ENCODE data around the gene TDRD3.
"Not testable (repeated sequence)": the region's sequence is repeated elsewhere in the genome, so short reads cannot be mapped to it uniquely, and the experiment has no call there.

TDRD3 gene

GRCh38 chr13:60398907-60399589, 2.0 kb downstream of the TDRD3 start:
- DNase-seq = no peak

- DNase-seq = no peak
Observed at GRCh38 chr13:60402022-60402421, 5.0 kb downstream of the TDRD3 start.

DNA sequence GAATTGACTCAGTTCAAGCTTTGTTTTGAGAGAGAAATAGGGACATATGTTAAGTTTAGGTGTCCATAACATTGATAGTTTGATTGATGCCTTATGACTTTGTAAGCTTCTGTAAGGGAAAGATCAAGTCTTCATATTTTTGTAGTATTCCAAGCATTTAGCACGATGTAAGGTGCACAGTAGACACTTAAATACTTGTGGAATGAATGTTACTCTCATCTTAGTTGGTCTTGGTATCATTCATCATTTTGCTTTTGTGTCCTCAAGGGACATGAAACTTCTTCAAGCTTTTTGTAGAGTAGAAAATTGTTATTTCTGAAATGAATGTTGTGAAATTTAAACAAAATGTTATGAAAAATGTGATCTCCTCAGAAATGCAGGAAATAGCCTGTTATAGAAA, 10.1 kb downstream of the TDRD3 start:
- DNase-seq = no peak

DNA sequence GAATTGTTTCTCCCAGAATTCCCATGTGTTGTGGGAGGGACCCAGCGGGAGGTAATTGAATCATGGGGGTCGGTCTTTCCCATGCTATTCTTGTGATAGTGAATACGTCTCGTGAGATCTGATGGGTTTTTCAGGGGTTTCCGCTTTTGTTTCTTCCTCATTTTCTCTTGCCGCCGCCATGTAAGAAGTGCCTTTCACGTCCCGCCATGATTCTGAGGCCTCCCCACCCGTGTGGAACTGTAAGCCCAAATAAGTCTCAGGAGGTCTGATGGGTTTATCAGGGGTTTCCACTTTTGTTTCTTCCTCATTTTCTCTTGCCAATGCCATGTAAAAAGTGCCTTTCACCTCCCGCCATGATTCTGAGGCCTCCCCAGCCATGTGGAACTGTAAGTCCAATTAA, 10.8 kb downstream of the TDRD3 start:
- DNase-seq = not testable (repeated sequence)

- DNase-seq = peak in 1 of 3 donors; percentile 9
Observed at GRCh38 chr13:60409574-60410292, 12.7 kb downstream of the TDRD3 start.

DNA sequence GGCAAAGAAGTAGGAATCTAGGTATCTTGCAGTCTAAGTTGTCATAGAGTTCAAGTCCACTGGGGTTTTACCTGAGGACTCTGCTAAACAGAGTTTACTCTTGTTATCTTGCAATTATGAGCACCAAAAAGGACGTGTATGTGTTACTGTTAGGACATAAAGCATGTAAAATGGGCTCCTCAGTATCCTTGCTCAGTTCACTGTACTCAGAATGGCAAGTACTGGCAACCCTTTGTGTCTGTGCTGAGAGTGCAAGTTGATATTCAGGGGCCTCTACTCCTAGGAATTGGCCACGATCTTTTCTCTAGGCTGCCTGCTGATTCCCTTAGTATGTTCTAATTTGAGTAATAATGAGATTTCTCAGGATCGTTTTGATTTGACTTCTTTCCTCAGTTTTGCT, 13.3 kb downstream of the TDRD3 start:
- DNase-seq = no peak

GRCh38 chr13:60411464-60411863, 14.4 kb downstream of the TDRD3 start:
- DNase-seq = no peak

DNA sequence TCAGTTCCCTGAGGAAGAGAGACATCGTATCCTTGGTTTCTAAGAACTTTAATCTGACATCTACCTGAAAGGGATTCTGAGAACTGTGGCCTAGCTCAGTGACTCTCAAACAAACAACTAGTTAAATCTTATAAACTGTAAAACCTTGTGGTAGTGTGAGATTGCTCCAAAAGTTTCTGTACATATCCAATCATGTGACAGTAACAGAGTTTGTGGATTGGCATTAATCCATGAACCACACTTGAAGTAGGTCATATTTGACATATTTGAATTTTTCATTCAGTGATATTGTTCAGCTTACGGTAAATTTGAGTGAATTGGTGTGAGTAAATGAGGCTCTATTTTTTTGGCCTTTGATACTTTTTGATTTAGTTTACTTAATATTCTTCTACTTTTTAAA, 15.0 kb downstream of the TDRD3 start:
- no peak for DNase-seq

DNA sequence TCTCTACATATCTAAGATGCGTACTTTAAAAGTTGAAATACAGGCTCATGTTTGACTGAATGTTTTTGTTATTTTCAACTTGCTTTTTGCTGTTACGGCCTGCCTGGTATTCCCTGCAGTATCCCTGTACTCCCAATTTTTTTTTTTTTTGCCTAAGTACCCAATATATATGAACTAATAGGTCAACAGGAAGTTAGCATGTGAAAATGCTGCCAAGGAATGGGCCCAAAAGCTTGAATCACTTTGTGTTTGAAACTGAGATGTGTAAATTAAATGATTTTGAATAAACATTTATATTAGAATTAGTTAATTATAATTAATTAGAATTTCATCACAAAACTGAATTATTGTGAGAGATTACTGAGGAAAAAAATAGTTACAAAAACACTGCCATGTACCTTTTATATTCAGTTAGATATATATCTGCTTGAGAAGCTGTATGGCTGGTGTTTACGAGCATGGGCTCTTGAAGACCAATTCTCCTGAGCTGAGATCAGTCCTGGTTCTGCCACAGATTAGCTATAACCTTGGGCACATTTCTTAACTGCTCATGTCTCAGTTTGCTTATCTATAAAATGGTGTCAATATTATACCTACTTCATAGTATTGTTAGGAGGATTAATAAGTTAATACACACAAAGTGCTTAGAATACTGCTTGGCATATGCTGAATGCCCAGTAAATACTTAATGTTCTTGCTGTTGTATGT, 16.0 kb downstream of the TDRD3 start:
- DNase-seq = no peak

- no peak for DNase-seq
Observed at GRCh38 chr13:60414177-60414576, 17.2 kb downstream of the TDRD3 start.

DNA sequence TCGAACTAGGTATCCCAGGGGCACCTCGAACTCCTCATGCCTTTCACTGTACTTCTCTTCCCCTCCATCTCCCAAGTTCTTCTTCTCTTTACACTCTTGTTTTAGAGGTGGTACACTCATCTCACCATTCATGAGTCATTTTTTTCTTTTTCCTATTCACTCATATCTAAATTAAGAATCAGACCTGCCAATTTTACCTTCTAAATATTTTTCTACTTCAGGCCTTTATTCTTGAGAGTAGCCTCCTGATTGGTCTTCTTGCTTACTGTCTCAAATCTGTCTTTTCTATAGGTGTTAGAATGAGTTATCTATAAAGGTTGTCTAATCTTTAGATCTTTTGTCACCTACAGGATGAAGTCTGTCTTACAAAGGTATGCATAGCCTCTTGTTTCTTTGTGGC, 20.7 kb downstream of the TDRD3 start:
- no peak for DNase-seq

- no peak for DNase-seq
Observed at GRCh38 chr13:60418954-60419353, 21.9 kb downstream of the TDRD3 start.

- DNase-seq = no peak
Observed at GRCh38 chr13:60425332-60425731, 28.3 kb downstream of the TDRD3 start.

DNA sequence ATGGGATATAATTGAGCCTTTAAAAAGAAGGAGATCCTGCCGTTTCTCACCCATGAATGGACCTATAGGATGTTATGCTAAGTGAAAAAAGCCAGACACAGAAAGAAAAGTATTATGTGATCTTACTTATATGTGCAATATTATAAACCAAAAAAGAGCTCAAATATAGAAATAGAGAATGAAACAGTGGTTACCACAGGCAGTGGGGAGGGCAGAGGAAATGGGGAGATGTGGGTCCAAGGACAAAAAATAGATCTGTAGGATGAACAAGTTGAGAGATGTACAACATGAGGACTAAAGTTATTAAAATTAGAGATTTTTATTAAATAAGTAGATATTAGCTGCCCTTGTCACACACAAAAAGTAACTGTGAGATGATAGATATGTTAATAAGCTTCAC, 29.1 kb downstream of the TDRD3 start:
- DNase-seq = no peak

- no peak for DNase-seq
Observed at GRCh38 chr13:60427285-60427684, 30.3 kb downstream of the TDRD3 start.

GRCh38 chr13:60431108-60431700, 34.2 kb downstream of the TDRD3 start:
- DNase-seq = peak; percentile 58 to 82 (median 77)

GRCh38 chr13:60433505-60433904, 36.5 kb downstream of the TDRD3 start:
- DNase-seq = no peak

GRCh38 chr13:60435762-60436374, 38.8 kb downstream of the TDRD3 start:
- no peak for DNase-seq

GRCh38 chr13:60439201-60439600, 42.2 kb downstream of the TDRD3 start:
- DNase-seq = no peak

GRCh38 chr13:60441761-60442160, 44.7 kb downstream of the TDRD3 start:
- no peak for DNase-seq

DNA sequence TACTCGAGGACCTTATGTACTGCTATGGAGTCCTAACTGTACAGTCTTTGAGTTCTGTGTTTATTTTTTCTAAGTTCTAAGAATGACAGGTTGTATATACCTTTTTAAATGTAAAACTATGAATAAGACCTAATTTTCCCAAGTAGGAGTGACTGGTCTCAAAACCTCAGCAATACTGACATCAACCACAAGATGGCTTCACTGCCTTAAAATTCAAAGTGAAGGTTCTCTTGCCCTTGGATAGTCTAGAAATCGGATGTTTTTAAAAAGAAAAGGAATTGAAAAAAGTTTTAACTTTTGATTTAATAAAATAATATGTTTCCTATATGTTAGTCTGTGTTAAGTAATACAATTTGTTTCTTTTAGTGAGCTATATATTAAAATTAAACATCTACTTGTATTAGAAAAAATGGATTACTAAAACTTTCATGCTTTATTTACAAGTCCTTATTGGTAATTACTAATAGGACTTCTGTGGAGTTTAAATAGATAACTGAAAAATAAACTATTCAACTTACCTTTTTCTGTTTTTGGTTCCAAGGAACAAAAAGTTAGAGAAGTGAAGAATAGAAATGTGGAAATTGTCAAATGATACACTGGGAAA, 52.0 kb downstream of the TDRD3 start:
- DNase-seq = peak; percentile 46 to 57 (median 52)

- DNase-seq = no peak
Observed at GRCh38 chr13:60453490-60453889, 56.5 kb downstream of the TDRD3 start.

DNA sequence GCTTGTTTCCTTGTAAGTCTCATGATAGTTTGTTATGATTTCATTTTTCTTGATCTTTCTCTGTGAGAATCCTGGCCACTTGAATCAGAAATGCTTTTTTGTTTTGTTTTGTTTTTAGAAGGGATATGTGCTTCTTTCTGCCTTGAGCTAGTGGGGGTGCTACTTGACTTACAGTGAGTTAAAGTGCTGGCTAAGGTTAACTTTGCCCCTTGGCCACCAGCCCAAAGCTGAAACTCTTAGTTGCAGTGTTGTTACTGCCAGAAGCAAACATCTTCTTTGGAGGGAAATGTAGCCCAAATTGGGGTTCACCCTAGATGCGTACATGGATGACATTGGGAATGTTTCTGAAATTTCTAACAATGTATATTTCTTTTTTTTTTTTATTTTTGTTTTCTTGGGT, 57.4 kb downstream of the TDRD3 start:
- no peak for DNase-seq

Data from suppressor macrophage treated with lipopolysaccharide for 1 hour (primary cell).